ENCODE measurements around the gene ATXN7L1. TPM values are rescaled to one million over a fixed set of nuclear protein-coding genes. Genes with fewer than 3 reads are reported as not detected.

The ATXN7L1 gene
- total RNA-seq, 1 donor from 2014 or later: 12.6 TPM

GRCh38 chr7:105625986-105626385 is 250.4 kb downstream of the ATXN7L1 start:
- Mint-ChIP-seq H3K36me3 (ENCODE audit: unreplicated experiment) (peaks cover 27% of the 10 kb centered on the region), H3K4me1 (ENCODE audit: unreplicated experiment) (no peaks in the 10 kb centered on the region), H3K9me3 (ENCODE audit: unreplicated experiment) (peaks cover 4% of the 10 kb centered on the region), H3K4me3 (ENCODE audit: unreplicated experiment) (no peak overlapping the region), H3K27ac (ENCODE audit: unreplicated experiment) (no peak overlapping the region), H3K27me3 (ENCODE audit: unreplicated experiment) (no peaks in the 10 kb centered on the region)
- TF ChIP-seq, protein P1, sequence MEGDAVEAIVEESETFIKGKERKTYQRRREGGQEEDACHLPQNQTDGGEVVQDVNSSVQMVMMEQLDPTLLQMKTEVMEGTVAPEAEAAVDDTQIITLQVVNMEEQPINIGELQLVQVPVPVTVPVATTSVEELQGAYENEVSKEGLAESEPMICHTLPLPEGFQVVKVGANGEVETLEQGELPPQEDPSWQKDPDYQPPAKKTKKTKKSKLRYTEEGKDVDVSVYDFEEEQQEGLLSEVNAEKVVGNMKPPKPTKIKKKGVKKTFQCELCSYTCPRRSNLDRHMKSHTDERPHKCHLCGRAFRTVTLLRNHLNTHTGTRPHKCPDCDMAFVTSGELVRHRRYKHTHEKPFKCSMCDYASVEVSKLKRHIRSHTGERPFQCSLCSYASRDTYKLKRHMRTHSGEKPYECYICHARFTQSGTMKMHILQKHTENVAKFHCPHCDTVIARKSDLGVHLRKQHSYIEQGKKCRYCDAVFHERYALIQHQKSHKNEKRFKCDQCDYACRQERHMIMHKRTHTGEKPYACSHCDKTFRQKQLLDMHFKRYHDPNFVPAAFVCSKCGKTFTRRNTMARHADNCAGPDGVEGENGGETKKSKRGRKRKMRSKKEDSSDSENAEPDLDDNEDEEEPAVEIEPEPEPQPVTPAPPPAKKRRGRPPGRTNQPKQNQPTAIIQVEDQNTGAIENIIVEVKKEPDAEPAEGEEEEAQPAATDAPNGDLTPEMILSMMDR (IDR thresholded peaks at IDR 0.05): no peak
- no peak for DNase-seq (ENCODE audit: extremely low spot score, unreplicated experiment)

DNA sequence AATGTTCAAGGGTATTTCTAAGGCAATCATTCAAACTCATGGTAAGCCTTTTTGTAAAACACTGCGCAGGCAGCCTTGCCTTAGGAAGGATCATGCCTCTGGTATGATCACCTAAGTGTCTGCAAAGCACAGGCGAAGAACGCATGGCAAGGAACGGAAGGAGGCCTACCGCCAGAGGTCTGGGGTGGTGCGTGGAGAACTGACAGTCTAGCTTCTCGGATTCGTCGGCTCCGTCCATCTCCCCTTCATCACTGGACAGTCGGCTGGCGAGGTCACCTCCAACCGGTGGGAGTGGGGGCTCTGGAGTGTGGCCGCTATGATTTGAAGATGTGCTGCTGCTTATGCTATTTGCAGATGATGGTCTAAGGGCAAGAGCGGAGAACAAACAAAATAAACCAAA is 252.5 kb downstream of the ATXN7L1 start:
- H3K27ac Mint-ChIP-seq (ENCODE audit: unreplicated experiment): no peak overlapping the region
- TF ChIP-seq, protein P1 (IDR thresholded peaks at IDR 0.05): no peak

DNA sequence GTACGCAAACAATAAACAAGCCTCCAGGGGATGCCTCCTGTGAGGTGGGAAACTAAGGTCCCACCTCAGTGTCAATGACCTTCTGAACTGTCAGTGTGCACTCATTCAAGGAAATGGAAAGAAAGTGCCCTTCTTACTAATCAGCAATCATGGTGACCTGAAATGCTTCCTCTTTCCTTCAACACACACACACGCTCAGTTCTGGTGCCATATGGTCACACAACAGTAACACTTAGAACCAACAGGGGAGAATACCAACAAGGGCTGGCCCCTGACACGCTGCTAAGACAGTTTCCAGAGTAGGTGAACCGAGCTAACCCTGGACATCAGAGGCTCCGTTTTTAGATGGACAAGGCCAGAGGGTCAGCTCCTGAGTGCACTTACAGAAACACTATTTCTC is 253.0 kb downstream of the ATXN7L1 start:
- no peak overlapping the region for H3K4me3 Mint-ChIP-seq (ENCODE audit: unreplicated experiment)
- no peaks in the 10 kb centered on the region for H3K4me1 Mint-ChIP-seq (ENCODE audit: unreplicated experiment)

More for the DNA sequence above, 252.5 kb downstream of the ATXN7L1 start:
- peaks cover 4% of the 10 kb centered on the region for H3K9me3 Mint-ChIP-seq (ENCODE audit: unreplicated experiment)
- DNase-seq (ENCODE audit: extremely low spot score, unreplicated experiment): no peak
- no peaks in the 10 kb centered on the region for H3K4me1 Mint-ChIP-seq (ENCODE audit: unreplicated experiment)
- peaks cover 27% of the 10 kb centered on the region for H3K36me3 Mint-ChIP-seq (ENCODE audit: unreplicated experiment)
- no peak overlapping the region for H3K4me3 Mint-ChIP-seq (ENCODE audit: unreplicated experiment)
- H3K27me3 Mint-ChIP-seq (ENCODE audit: unreplicated experiment): no peaks in the 10 kb centered on the region

GRCh38 chr7:105622106-105622731 is 254.2 kb downstream of the ATXN7L1 start:
- Mint-ChIP-seq H3K4me3 (ENCODE audit: unreplicated experiment) (no peak overlapping the region), H3K4me1 (ENCODE audit: unreplicated experiment) (no peaks in the 10 kb centered on the region), H3K27ac (ENCODE audit: unreplicated experiment) (no peak overlapping the region), H3K36me3 (ENCODE audit: unreplicated experiment) (peaks cover 31% of the 10 kb centered on the region), H3K9me3 (ENCODE audit: unreplicated experiment) (peaks cover 4% of the 10 kb centered on the region), H3K27me3 (ENCODE audit: unreplicated experiment) (no peaks in the 10 kb centered on the region)
- TF ChIP-seq, protein P1 (IDR thresholded peaks at IDR 0.05): no peak
- no peak for DNase-seq (ENCODE audit: extremely low spot score, unreplicated experiment)

More for the DNA sequence above, 253.0 kb downstream of the ATXN7L1 start:
- peaks cover 4% of the 10 kb centered on the region for H3K9me3 Mint-ChIP-seq (ENCODE audit: unreplicated experiment)
- H3K27ac Mint-ChIP-seq (ENCODE audit: unreplicated experiment): no peak overlapping the region
- TF ChIP-seq, protein P1 (IDR thresholded peaks at IDR 0.05): no peak
- peaks cover 31% of the 10 kb centered on the region for H3K36me3 Mint-ChIP-seq (ENCODE audit: unreplicated experiment)
- no peaks in the 10 kb centered on the region for H3K27me3 Mint-ChIP-seq (ENCODE audit: unreplicated experiment)
- no peak for DNase-seq (ENCODE audit: extremely low spot score, unreplicated experiment)

DNA sequence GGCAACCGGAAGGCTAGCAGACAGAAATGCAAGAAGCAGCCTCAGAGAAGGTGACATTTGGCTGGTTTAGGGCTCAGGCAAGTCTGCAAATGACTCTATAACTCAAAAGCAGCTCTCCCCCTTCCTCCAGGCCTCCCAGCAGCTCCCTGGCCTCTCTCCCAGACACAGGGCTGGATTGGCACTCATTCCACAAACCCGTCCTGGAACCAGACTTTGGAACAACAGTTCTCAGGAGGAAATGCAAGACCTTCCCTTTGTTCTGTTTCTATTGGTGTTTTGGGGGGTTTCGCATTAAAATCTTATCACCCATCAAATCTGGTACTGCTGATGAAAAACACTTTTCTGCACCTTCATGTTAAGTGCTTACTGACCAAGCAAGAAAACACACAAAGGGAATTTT is 254.8 kb downstream of the ATXN7L1 start:
- TF ChIP-seq, protein P1 (IDR thresholded peaks at IDR 0.05): no peak
- Mint-ChIP-seq H3K27me3 (ENCODE audit: unreplicated experiment) (no peaks in the 10 kb centered on the region), H3K9me3 (ENCODE audit: unreplicated experiment) (peaks cover 4% of the 10 kb centered on the region), H3K4me3 (ENCODE audit: unreplicated experiment) (no peak overlapping the region), H3K27ac (ENCODE audit: unreplicated experiment) (no peak overlapping the region), H3K4me1 (ENCODE audit: unreplicated experiment) (no peaks in the 10 kb centered on the region), H3K36me3 (ENCODE audit: unreplicated experiment) (peaks cover 28% of the 10 kb centered on the region)
- no peak for DNase-seq (ENCODE audit: extremely low spot score, unreplicated experiment)
